HL-60 (cell line): ENCODE results near the gene OLFM4.

ENCODE experiments used
- CTCF ChIP-seq: IDR thresholded peaks from one replicate; pipeline ENCODE4 v1.5.1; 2011; ENCODE audit warnings: low read length, control low read depth, inconsistent platforms; ENCODE audit not compliant: insufficient read depth
- GABPA ChIP-seq: IDR thresholded peaks from 2 replicates; pipeline ENCODE4 v1.6.1; 2012; ENCODE audit warnings: low read depth
- POLR2AphosphoS5 ChIP-seq: IDR thresholded peaks from 2 replicates; pipeline ENCODE4 v1.6.1; 2012; ENCODE audit warnings: low read depth
- REST ChIP-seq: IDR thresholded peaks from 2 replicates; pipeline ENCODE4 v1.6.1; 2012; ENCODE audit warnings: low read depth; ENCODE audit not compliant: insufficient replicate concordance

GRCh38 chr13:52997951-52998876 is 30.4 kb upstream of the OLFM4 start:
- TF ChIP-seq REST: no peak
- TF ChIP-seq CTCF: no peak
- TF ChIP-seq POLR2AphosphoS5: no peak
- no peak for TF ChIP-seq GABPA
